Keratinocyte (primary cell): ENCODE measurements around the gene TOM1L2. TPM values are rescaled to one million over a fixed set of nuclear protein-coding genes. Genes with fewer than 3 reads are reported as not detected.

Experiments
- DNase-seq: peaks from one replicate; pipeline ENCODE4 v3.0.0-alpha.2; 2011; ENCODE audit warnings: low read depth, missing footprints, low spot score
- FAIRE-seq: peaks from 2 replicates; lab custom pipeline; 2011; peaks lifted over from hg19 to GRCh38; lab: Jason Lieb, UNC
- H2AFZ ChIP-seq: 2 replicates; pipeline ENCODE4 v1.6.0; 2012; ENCODE audit warnings: low read length, control low read depth, inconsistent platforms; ENCODE audit not compliant: control insufficient read depth
- H3K27ac ChIP-seq: 2 replicates; pipeline ENCODE4 v1.5.1; 2011; ENCODE audit warnings: low read length; ENCODE audit not compliant: control insufficient read depth, insufficient read depth
- H3K27me3 ChIP-seq: 3 replicates; pipeline ENCODE4 v1.6.0; 2011; ENCODE audit warnings: low read length; ENCODE audit not compliant: control insufficient read depth, insufficient read depth; ENCODE audit errors: extremely low read depth
- H3K36me3 ChIP-seq, 2 experiments: 2 replicates in 1 of 2; 3 replicates in 1 of 2; pipeline ENCODE4 v1.5.1; 2011; ENCODE audit warnings: low read length in 2 of 2, mild to moderate bottlenecking in 1 of 2; ENCODE audit not compliant: control insufficient read depth in 2 of 2, insufficient read depth in 2 of 2; ENCODE audit errors: extremely low read depth in 1 of 2
- H3K4me1 ChIP-seq: 3 replicates; pipeline ENCODE4 v1.5.1; 2011; ENCODE audit warnings: low read length; ENCODE audit not compliant: control insufficient read depth, insufficient read depth; ENCODE audit errors: extremely low read depth
- H3K4me2 ChIP-seq: 3 replicates; pipeline ENCODE4 v1.6.0; 2011; ENCODE audit warnings: low read depth, low read length; ENCODE audit not compliant: control insufficient read depth, insufficient read depth; ENCODE audit errors: extremely low read depth
- H3K4me3 ChIP-seq, 3 experiments: fragments of 200-600 bp in 1 of 3; sonication (generic) in 1 of 3; 2 replicates in 2 of 3; 3 replicates in 1 of 3; pipeline ENCODE4 v1.5.1; 2011 to 2016; ENCODE audit warnings: low read length in 3 of 3, mild to moderate bottlenecking in 3 of 3, control low read depth in 2 of 3, inconsistent platforms in 1 of 3, low read depth in 1 of 3, mixed read lengths in 1 of 3, mixed run types in 1 of 3, moderate library complexity in 1 of 3; ENCODE audit not compliant: control insufficient read depth in 2 of 3, insufficient read depth in 2 of 3; ENCODE audit errors: extremely low read depth in 1 of 3
- H3K79me2 ChIP-seq: 2 replicates; pipeline ENCODE4 v1.6.0; 2012; ENCODE audit warnings: low read length; ENCODE audit not compliant: control insufficient read depth, insufficient read depth
- H3K9ac ChIP-seq: 3 replicates; pipeline ENCODE4 v1.6.0; 2011; ENCODE audit warnings: low read length; ENCODE audit not compliant: control insufficient read depth, insufficient read depth; ENCODE audit errors: extremely low read depth
- H3K9me1 ChIP-seq: 3 replicates; pipeline ENCODE4 v1.6.0; 2011; ENCODE audit warnings: low read length; ENCODE audit not compliant: control insufficient read depth, insufficient read depth; ENCODE audit errors: extremely low read depth
- H3K9me3 ChIP-seq: 2 replicates; pipeline ENCODE4 v1.5.1; 2012; ENCODE audit warnings: low read depth, low read length; ENCODE audit not compliant: control insufficient read depth
- H4K20me1 ChIP-seq: 3 replicates; pipeline ENCODE4 v1.6.0; 2011; ENCODE audit warnings: low read length; ENCODE audit not compliant: control insufficient read depth, insufficient read depth; ENCODE audit errors: extremely low read depth
- CTCF ChIP-seq, 3 experiments: IDR thresholded peaks in 1 of 3; conservative IDR thresholded peaks in 1 of 3; optimal IDR thresholded peaks in 1 of 3; 2 replicates in 2 of 3; 3 replicates in 1 of 3; pipeline versions ENCODE3 to v1.5.1; 2011; ENCODE audit warnings: low read length in 3 of 3, mild to moderate bottlenecking in 3 of 3, moderate library complexity in 2 of 3, control low read depth in 1 of 3, inconsistent platforms in 1 of 3; ENCODE audit not compliant: insufficient read depth in 2 of 3; ENCODE audit errors: extremely low read depth in 1 of 3
- EZH2 ChIP-seq: IDR thresholded peaks from one replicate; pipeline ENCODE4 v1.6.1; 2012; ENCODE audit warnings: inconsistent platforms, mild to moderate bottlenecking, low read length, moderate library complexity
- dilution Hi-C: fragments of 300-500 bp; cut with MboI; formaldehyde crosslinking; loops from one replicate; pipeline ENCODE4 v1.7.0; 2020; ENCODE audit warnings: low sequenced_read_pairs; ENCODE audit not compliant: extremely low pct_ligation_motif_present
- polyA plus RNA-seq, 5 experiments: library from polyadenylated mRNA; depleted of rRNA in 3 of 5; stranded (reverse) in 3 of 5; stranded (forward) in 1 of 5; unstranded in 1 of 5; fragments of >200 nt; gene quantifications; 1 replicate in 1 of 5; 2 replicates in 3 of 5; 3 replicates in 1 of 5; pipeline versions ENCODE4 v1.2.1 to v1.2.3, GENCODE V29; 2011 to 2012; ENCODE audit warnings: missing spikeins in 2 of 5, low read depth in 1 of 5, low replicate concordance in 1 of 5

The TOM1L2 gene
- polyA plus RNA-seq, 1 donor (not counting 4 experiments of a cell fraction or from before 2014, with no cell fraction given): 36.3 TPM

- Histone ChIP-seq H3K9ac (no peak overlapping the region), H3K27ac (no peak overlapping the region), H3K9me1 (no peaks in the 10 kb centered on the region), H3K27me3 (no peaks in the 10 kb centered on the region), H3K36me3 (peaks cover 11 to 13% of the 10 kb centered on the region in 2 experiments), H3K9me3 (no peaks in the 10 kb centered on the region), H2AFZ (no peak overlapping the region), H3K4me1 (no peaks in the 10 kb centered on the region), H3K79me2 (no peaks in the 10 kb centered on the region), H4K20me1 (no peaks in the 10 kb centered on the region), H3K4me3 (no peak overlapping the region), H3K4me2 (no peak overlapping the region)
- no peak for FAIRE-seq
- dilution Hi-C loops: no loop called here
- no peak for DNase-seq
- TF ChIP-seq EZH2: no peak
- TF ChIP-seq CTCF (optimal IDR thresholded peaks at IDR 0.05 in 1 of 3, IDR thresholded peaks at IDR 0.05 in 1 of 3, conservative IDR thresholded peaks at IDR 0.05 in 1 of 3; ENCODE audit: extremely low read depth in 1 of 3, insufficient read depth in 2 of 3, low read length in 3 of 3): no peak
Measured at GRCh38 chr17:18016426-18016825, 44.2 kb upstream of the TOM1L2 start.

GRCh38 chr17:18015593-18015992 is 43.4 kb upstream of the TOM1L2 start:
- H3K4me1 ChIP-seq: no peaks in the 10 kb centered on the region
- no peak for DNase-seq
- dilution Hi-C loops: no loop called here
- FAIRE-seq: no peak
- no peaks in the 10 kb centered on the region for H3K27me3 ChIP-seq
- H2AFZ ChIP-seq: no peak overlapping the region
- no peak overlapping the region for H3K4me2 ChIP-seq
- no peaks in the 10 kb centered on the region for H3K79me2 ChIP-seq
- no peak overlapping the region for H3K4me3 ChIP-seq
- TF ChIP-seq EZH2: no peak
- no peak for TF ChIP-seq CTCF (optimal IDR thresholded peaks at IDR 0.05 in 1 of 3, IDR thresholded peaks at IDR 0.05 in 1 of 3, conservative IDR thresholded peaks at IDR 0.05 in 1 of 3; ENCODE audit: extremely low read depth in 1 of 3, insufficient read depth in 2 of 3, low read length in 3 of 3)
- H3K27ac ChIP-seq: no peak overlapping the region
- H3K9me1 ChIP-seq: no peaks in the 10 kb centered on the region
- H3K9me3 ChIP-seq: no peaks in the 10 kb centered on the region
- H3K9ac ChIP-seq: no peak overlapping the region
- peaks cover 11% of the 10 kb centered on the region in 2 experiments for H3K36me3 ChIP-seq
- no peaks in the 10 kb centered on the region for H4K20me1 ChIP-seq
